HCEC 1CT (cell line): ENCODE results near the gene ADGRE2.
"Not testable (repeated sequence)": the region's sequence is repeated elsewhere in the genome, so short reads cannot be mapped to it uniquely, and the experiment has no call there.

Experiments used
- DNase-seq: peaks from one replicate; pipeline ENCODE4 v3.0.0-alpha.2; 2017

ADGRE2 gene

DNA sequence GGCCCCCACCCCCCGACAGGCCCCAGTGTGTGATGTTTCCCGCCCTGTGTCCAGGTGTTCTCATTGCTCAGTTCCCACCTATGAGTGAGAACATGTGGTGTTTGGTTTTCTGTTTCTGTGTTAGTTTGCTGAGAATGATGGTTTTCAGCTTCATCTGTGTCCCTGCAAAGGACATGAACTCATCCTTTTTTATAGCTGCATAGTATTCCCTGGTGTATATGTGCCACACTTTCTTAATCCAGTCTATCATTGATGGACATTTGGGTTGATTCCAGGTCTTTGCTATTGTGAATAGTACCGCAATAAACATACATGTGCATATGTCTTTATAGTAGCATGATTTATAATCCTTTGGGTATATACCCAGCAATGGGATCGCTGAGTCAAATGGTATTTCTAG is 715 bp downstream of the ADGRE2 start:
- DNase-seq = not testable (repeated sequence)

DNA sequence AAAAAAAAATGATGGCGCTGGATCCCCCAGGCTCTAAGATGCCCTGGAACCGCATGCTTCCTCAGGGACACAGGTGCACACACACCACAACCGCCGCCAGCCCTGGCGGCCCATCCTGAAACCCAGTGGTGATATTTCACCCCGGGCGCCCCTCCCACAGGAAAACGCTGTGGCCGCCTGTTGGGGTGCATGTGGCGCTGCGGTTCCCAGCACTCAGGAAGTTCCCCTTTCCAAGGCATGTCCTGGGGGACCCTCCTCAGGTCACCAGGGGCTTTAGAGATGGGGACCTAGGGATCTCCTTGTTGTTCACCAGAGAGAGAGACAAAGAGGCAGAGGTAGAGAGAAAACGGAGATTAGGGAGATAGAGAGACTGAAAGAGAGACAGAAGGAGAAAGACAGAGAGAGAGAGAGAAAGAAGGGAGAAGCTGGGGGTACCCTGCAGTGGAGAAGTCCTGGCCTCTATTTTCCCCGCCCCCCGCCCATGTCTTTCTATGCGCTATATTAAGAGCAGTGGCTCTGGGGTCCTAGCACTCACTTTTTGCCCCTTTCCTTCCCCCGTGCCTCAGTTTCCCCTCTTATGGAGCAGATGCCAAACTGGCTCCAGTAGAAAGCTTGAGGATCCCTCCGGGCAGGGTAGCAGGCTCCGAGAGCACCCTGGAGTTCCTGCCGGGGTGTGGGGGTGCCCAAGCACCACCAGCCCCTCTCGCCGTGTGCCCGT is 2.3 kb downstream of the ADGRE2 start:
- DNase-seq = no peak

- not testable (repeated sequence) for DNase-seq
These were observed 3.0 kb downstream of the ADGRE2 start for GRCh38 chr19:14775326-14775725.

DNA sequence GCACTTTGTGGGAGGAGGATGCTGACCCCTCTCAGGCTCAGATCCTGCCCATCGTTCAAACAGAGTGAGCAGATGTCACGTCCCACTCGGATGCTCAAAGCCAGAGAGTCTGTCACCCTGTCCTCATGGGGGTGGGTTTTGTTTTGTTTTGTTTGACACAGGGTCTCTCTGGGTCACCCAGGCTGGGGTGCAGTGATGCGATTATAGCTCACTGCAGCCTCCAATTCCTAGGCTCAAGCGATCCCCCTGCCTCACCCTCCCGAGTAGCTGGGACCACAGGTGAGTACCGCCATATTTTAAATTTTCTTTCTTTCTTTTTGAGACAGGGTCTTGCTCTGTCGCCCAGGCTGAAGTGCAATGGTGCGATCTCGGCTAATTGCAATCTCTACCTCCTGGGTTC is 4.0 kb downstream of the ADGRE2 start:
- no peak for DNase-seq

GRCh38 chr19:14773722-14774121 is 4.6 kb downstream of the ADGRE2 start:
- not testable (repeated sequence) for DNase-seq

DNA sequence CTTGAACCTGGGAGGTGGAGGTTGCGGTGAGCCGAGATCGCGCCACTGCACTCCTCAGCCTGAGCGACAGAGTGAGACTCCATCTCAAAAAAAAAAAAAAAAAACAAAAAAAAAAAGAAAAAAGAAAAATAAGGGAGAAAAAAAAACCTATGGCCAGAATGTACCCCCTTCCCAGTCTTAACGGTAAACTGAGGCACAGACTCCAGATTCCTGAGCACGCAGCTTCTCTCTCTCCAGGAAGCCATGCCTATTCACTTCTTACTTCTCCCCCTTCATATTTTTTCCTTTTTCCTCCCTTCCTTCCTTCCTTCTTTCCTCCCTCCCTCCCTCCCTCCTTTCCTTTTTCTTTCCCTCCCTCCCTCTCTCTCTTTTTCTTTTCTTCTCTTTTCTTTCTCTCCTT is 5.4 kb downstream of the ADGRE2 start:
- no peak for DNase-seq

DNA sequence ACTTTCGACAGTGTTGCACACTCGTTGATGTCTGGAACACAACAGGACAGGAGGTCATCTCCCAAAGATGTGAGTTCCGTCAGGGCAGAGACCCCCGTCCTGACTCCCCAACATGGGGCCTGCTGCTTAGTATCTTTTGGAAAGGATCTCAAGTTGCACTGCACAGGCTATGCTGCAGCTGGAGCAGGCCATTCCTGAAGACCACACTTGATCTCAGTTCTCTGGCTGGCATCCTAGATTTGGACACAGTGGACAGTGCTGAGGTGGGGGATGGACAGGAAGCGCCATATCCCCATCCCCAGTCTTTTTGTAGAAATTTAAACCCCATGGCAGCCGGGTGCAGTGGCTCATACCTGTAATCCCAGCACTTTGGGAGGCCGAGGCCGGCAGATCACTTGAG is 5.9 kb downstream of the ADGRE2 start:
- no peak for DNase-seq

- no peak for DNase-seq
These were observed 7.2 kb downstream of the ADGRE2 start for GRCh38 chr19:14770944-14771839.

DNA sequence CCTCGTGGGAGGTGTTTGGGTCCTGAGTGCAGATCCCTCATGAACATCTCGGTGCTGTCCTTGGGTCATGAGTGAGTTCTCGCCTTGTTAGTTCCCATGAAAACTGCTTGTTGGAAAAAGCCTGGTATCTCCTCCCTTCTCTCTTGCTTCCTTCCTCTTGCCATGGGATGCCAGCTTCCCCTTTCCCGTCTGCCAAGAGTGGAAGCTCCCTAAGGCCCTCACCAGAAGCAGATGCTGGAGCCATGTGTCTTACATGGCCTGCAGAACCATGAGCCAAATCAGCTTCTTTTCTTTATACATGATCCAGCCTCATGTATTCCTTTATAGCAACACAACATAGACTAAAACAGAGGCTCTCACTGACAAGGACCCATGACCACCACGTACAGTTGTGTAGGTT is 8.2 kb downstream of the ADGRE2 start:
- DNase-seq = no peak

DNA sequence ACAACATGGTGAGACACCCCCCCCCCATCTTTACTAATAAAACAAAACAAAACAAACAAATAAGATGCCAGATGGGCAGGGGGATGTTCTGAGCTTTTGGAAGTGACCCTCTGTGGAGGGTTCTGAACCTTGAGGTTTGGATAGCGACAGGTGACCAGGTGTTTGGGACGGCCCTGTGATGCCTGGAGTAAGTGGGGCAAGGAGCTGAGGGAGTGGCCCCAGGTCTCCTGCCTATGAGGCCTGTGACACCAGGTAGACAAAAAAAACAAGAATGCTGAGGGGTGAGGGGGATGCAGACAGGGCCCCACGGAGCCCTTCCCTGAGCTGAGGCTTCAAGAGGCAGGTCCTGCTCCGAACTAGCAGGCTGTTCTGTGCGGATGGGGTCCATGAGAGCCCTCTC is 9.2 kb downstream of the ADGRE2 start:
- DNase-seq = no peak

GRCh38 chr19:14768001-14768400 is 10.4 kb downstream of the ADGRE2 start:
- no peak for DNase-seq

- no peak for DNase-seq
These were observed 10.8 kb downstream of the ADGRE2 start for GRCh38 chr19:14767466-14767971.

DNA sequence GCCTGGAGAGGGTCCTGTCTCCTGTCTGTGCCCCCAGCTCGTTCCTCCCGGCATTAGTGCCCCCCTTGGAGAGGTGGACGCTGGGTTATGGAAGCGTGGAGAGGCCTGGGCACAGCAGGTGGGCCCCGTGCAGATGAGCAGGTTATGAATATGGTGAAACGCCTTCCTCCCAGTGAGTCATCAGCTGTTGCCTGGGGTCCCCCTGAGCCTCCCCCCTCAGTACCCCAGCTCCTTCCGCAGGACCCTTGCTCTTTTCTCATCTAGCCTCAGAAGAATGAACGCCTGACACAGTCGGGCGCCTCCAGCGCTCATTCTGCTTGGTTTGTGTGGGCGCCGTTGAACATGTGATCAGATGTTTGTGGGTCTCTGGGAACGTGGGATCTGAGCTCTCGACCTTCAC is 12.5 kb downstream of the ADGRE2 start:
- not testable (repeated sequence) for DNase-seq

GRCh38 chr19:14765403-14765802 is 13.0 kb downstream of the ADGRE2 start:
- not testable (repeated sequence) for DNase-seq

DNA sequence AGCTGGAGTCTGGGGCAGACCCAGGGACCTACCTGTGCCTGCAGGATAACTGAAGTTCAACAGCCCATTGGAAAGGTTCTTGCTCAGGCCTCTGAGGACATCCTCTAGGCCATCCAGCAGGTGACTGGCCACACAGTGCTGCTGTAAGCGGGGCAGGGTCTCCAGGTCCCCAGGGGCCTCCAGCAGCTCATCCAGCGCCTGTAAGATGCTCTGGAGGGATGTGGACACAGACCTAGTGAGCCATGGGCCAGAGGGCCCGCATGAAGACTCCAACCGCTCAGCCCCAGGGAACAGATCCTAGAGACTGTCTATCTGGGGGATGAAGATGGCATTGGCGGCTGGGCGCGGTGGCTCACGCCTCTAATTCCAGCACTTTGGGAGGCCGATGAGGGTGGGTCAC is 14.0 kb downstream of the ADGRE2 start:
- no peak for DNase-seq

DNA sequence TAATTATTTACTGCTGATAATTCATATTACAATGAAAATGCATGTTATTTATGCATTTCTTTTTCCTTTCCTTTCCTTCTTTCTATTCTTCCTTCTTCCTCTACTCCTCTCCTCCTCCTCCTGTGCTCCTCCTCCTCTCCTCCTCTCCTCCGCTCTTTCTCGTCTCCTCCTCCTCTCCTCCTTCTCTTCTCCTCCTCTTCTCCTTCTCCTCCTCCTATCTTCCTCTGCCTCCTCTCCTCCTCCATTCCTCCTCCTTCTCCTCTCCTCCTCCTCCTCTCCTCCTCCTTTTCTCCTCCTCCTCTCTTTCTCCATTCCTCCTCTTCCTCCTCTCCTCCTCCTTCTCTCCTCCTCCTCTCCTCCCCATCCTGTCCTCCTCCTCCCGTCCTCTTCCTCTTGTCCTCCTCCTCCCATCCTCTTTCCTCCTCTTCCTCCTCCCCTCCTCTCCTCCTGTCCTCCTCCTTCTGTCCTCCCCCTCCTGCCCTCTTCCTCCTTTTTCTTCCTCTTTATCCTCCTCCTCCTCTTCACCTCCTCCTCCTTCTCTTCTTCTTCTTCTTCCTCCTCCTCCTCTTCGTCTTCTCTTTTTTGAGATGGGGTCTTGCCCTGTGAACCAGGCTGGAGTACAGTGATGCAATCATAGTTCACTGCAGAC is 14.7 kb downstream of the ADGRE2 start:
- DNase-seq = no peak

DNA sequence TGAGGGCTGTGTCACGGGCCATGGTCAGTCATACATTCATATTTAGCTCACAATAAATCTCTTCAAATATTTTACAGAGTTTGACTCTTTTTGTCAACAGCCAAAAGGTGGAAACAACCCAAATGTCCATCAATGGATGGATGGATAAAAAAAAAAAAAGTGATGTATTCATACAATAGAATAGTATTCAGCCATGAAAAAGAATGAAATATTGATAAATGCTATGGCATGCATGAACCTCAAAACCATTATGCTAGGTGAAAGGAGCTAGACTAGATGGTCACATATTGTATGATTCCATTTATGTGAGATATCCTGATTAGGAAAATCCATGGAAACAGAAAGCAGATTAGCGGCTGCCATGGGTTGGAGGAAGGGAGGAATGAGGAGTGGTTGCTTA is 16.2 kb downstream of the ADGRE2 start:
- no peak for DNase-seq

- no peak for DNase-seq
These were observed 16.8 kb downstream of the ADGRE2 start for GRCh38 chr19:14761607-14762006.

GRCh38 chr19:14758816-14759215 is 19.5 kb downstream of the ADGRE2 start:
- no peak for DNase-seq

- DNase-seq = no peak
These were observed 29.8 kb downstream of the ADGRE2 start for GRCh38 chr19:14748601-14749000.

GRCh38 chr19:14746886-14747285 is 31.5 kb downstream of the ADGRE2 start:
- no peak for DNase-seq

GRCh38 chr19:14735915-14736314 is 42.4 kb downstream of the ADGRE2 start:
- no peak for DNase-seq

DNA sequence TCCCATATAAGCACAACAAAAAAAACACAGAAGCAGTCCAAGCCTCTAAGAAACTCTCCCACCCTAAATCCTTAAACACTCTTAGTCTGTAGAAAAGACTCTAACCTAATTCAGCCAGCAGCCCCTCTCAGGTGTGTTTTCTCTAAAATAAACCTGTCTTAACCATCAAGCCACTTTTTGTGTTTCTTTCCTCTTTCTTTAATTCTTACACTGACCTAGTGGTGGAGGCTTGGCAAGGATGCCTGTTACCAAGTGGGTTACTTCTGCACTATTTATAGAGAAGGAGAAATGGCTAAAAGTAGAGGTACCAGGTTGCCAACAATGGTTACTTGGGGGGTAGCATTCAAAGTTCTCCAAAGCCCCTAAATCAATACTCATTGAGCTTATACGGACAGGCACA is 44.8 kb downstream of the ADGRE2 start:
- DNase-seq = no peak

GRCh38 chr19:14732510-14732909 is 45.9 kb downstream of the ADGRE2 start:
- no peak for DNase-seq
